IMR-90 (cell line): Measurements from ENCODE around the gene CYGB. TPM values are rescaled to one million over a fixed set of nuclear protein-coding genes. Genes with fewer than 3 reads are reported as not detected.

ENCODE experiments used
- ATAC-seq: fragments of 200-7000 bp; cut with Tn5 transposase; 2 replicates; pipeline ENCODE4 v1.9.1; 2020; ENCODE audit warnings: low read depth, mild to moderate bottlenecking, moderate library complexity
- BruUV-seq: library from RNA; stranded (reverse); fragments of 400-500 nt; replicated peaks from 2 replicates; lab custom pipeline; 2021; lab: Mats Ljungman, UMichigan
- CTCF ChIA-PET: fragments of 300-600 bp; formaldehyde crosslinking; extraction: SDS; loops from one replicate; lab custom pipeline; 2021; ENCODE audit warnings: antibody characterized with exemption; lab: Yijun Ruan, JAX
- POLR2A ChIA-PET: fragments of 300-600 bp; sonication (Branson Sonifier 250); formaldehyde crosslinking; loops from one replicate; lab custom pipeline; 2022; ENCODE audit warnings: antibody characterized with exemption; ENCODE audit not compliant: unreplicated experiment; lab: Charles Lee
- DNase-seq: peaks from one replicate; pipeline ENCODE4 v3.0.0; 2013
- H2AFZ ChIP-seq: replicated peaks from 2 replicates; pipeline ENCODE3; 2013; ENCODE audit warnings: low read length, mild to moderate bottlenecking; ENCODE audit not compliant: poor library complexity
- H2AK5ac ChIP-seq: 2 replicates; pipeline ENCODE4 v1.6.1; 2013; ENCODE audit warnings: low read depth, low read length, inconsistent platforms
- H2AK9ac ChIP-seq: replicated peaks from 2 replicates; pipeline ENCODE3; 2013; ENCODE audit warnings: mild to moderate bottlenecking, low read depth, low read length, moderate library complexity; ENCODE audit not compliant: poor library complexity
- H2BK120ac ChIP-seq: 2 replicates; pipeline ENCODE4 v1.6.1; 2013; ENCODE audit warnings: low read depth, low read length, inconsistent platforms
- H2BK15ac ChIP-seq: 3 replicates; pipeline ENCODE4 v1.6.1; 2013; ENCODE audit warnings: low read depth, low read length, inconsistent platforms
- H2BK20ac ChIP-seq: 2 replicates; pipeline ENCODE4 v1.6.1; 2013; ENCODE audit warnings: low read depth, mild to moderate bottlenecking, inconsistent platforms, low read length, moderate library complexity
- H2BK5ac ChIP-seq: 2 replicates; pipeline ENCODE4 v1.6.1; 2013; ENCODE audit warnings: mild to moderate bottlenecking, low read depth, low read length, inconsistent platforms; ENCODE audit not compliant: poor library complexity, severe bottlenecking
- H3K14ac ChIP-seq: replicated peaks from 2 replicates; pipeline ENCODE4 v1.6.1; 2013; ENCODE audit warnings: low read depth, low read length, inconsistent platforms
- H3K18ac ChIP-seq: 2 replicates; pipeline ENCODE4 v1.6.1; 2013; ENCODE audit warnings: low read depth, low read length, control low read depth
- H3K23ac ChIP-seq: 2 replicates; pipeline ENCODE4 v1.6.1; 2013; ENCODE audit warnings: low read depth, low read length, inconsistent platforms
- H3K27ac ChIP-seq: 2 replicates; pipeline ENCODE4 v1.5.1; 2013; ENCODE audit warnings: mild to moderate bottlenecking, control low read depth, low read length; ENCODE audit not compliant: insufficient read depth
- H3K27me3 ChIP-seq: 2 replicates; pipeline ENCODE4 v1.6.1; 2013; ENCODE audit warnings: low read length; ENCODE audit not compliant: control insufficient read depth, insufficient read depth
- H3K36me3 ChIP-seq: 2 replicates; pipeline ENCODE4 v1.6.1; 2013; ENCODE audit warnings: low read length, mixed read lengths; ENCODE audit not compliant: control insufficient read depth, insufficient read depth
- H3K4ac ChIP-seq: 2 replicates; pipeline ENCODE4 v1.6.1; 2013; ENCODE audit warnings: low read depth, low read length, inconsistent platforms
- H3K4me1 ChIP-seq: 2 replicates; pipeline ENCODE4 v1.6.1; 2013; ENCODE audit warnings: low read length, mixed read lengths; ENCODE audit not compliant: control insufficient read depth, insufficient read depth
- H3K4me2 ChIP-seq: 2 replicates; pipeline ENCODE4 v1.6.1; 2013; ENCODE audit warnings: low read depth, mild to moderate bottlenecking, control low read depth, low read length, moderate library complexity
- H3K4me3 ChIP-seq: 2 replicates; pipeline ENCODE4 v1.5.1; 2013; ENCODE audit warnings: low read depth, mild to moderate bottlenecking, control low read depth, low read length, moderate library complexity; ENCODE audit not compliant: insufficient read depth
- H3K56ac ChIP-seq: 2 replicates; pipeline ENCODE4 v1.6.1; 2013; ENCODE audit warnings: low read length, inconsistent platforms; ENCODE audit not compliant: insufficient read depth; ENCODE audit errors: extremely low read depth
- H3K79me1 ChIP-seq, 2 experiments: 2 replicates each; pipeline ENCODE4 v1.6.1; 2013; ENCODE audit warnings: low read length in 2 of 2, inconsistent platforms in 1 of 2, low read depth in 1 of 2
- H3K9ac ChIP-seq: 2 replicates; pipeline ENCODE4 v1.6.1; 2013; ENCODE audit warnings: low read depth, low read length, control low read depth
- H3K9me1 ChIP-seq: 2 replicates; pipeline ENCODE4 v1.6.1; 2013; ENCODE audit warnings: low read length, inconsistent platforms; ENCODE audit not compliant: insufficient read depth
- H3K9me3 ChIP-seq: 2 replicates; pipeline ENCODE4 v1.6.1; 2013; ENCODE audit warnings: low read length; ENCODE audit not compliant: control insufficient read depth, insufficient read depth
- H4K20me1 ChIP-seq: 2 replicates; pipeline ENCODE4 v1.6.1; 2013; ENCODE audit warnings: low read length, inconsistent platforms; ENCODE audit not compliant: insufficient read depth
- H4K5ac ChIP-seq: 2 replicates; pipeline ENCODE4 v1.6.1; 2013; ENCODE audit warnings: mild to moderate bottlenecking, low read depth, low read length, control low read depth
- H4K8ac ChIP-seq, 2 experiments: 2 replicates each; pipeline ENCODE4 v1.6.1; 2013; ENCODE audit warnings: low read depth in 2 of 2, low read length in 2 of 2, control low read depth in 1 of 2, inconsistent platforms in 1 of 2
- H4K91ac ChIP-seq: 2 replicates; pipeline ENCODE4 v1.6.1; 2013; ENCODE audit warnings: low read depth, low read length, inconsistent platforms; ENCODE audit not compliant: insufficient read depth
- CEBPB ChIP-seq: IDR thresholded peaks from 2 replicates; pipeline ENCODE4 v1.6.1; 2012; ENCODE audit warnings: low read depth, low read length, improper control_type of control experiment
- FOS ChIP-seq: fragments of 150-350 bp; IDR thresholded peaks from 2 replicates; pipeline ENCODE4 v1.6.1; 2016; ENCODE audit warnings: low read depth, low read length
- MAFK ChIP-seq: IDR thresholded peaks from 2 replicates; pipeline ENCODE4 v1.6.1; 2012; ENCODE audit warnings: low read depth, low read length, improper control_type of control experiment
- MAZ ChIP-seq: IDR thresholded peaks from 2 replicates; pipeline ENCODE4 v1.6.1; 2012; ENCODE audit warnings: low read depth, mild to moderate bottlenecking, low read length, improper control_type of control experiment, moderate library complexity, borderline replicate concordance
- NFE2L2 ChIP-seq: fragments of 150-350 bp; IDR thresholded peaks from 2 replicates; pipeline ENCODE4 v1.6.1; 2016; ENCODE audit warnings: low read depth, mild to moderate bottlenecking, low read length
- RAD21 ChIP-seq: IDR thresholded peaks from 2 replicates; pipeline ENCODE4 v1.6.1; 2012; ENCODE audit warnings: low read length, improper control_type of control experiment
- RCOR1 ChIP-seq: IDR thresholded peaks from 2 replicates; pipeline ENCODE4 v1.6.1; 2012; ENCODE audit warnings: mild to moderate bottlenecking, low read length, improper control_type of control experiment; ENCODE audit not compliant: insufficient replicate concordance
- RFX5 ChIP-seq: IDR thresholded peaks from 2 replicates; pipeline ENCODE4 v1.8.0; 2012; ENCODE audit warnings: low read depth, mild to moderate bottlenecking, low read length, moderate library complexity
- SMC3 ChIP-seq: fragments of 150-350 bp; IDR thresholded peaks from 2 replicates; pipeline ENCODE4 v1.6.1; 2016; ENCODE audit warnings: low read depth, mild to moderate bottlenecking, antibody characterized with exemption, low read length, moderate library complexity
- WGBS, 2 experiments: methylation state at CpG; one replicate each; pipeline versions ENCODE4 v1.1.5 to v1.1.7; 2013; ENCODE audit warnings: missing lambda C conversion rate in 2 of 2; ENCODE audit not compliant: insufficient read length in 1 of 2; ENCODE audit errors: extremely low coverage in 2 of 2; 5-methylcytosine and 5-hydroxymethylcytosine counted together
- dilution Hi-C: fragments of 300-500 bp; cut with HindIII; formaldehyde crosslinking; loops from one replicate; pipeline ENCODE4 v1.14.3; 2018; ENCODE audit warnings: low sequenced_read_pairs; ENCODE audit not compliant: unreplicated experiment
- in situ Hi-C: fragments of 300-500 bp; cut with MboI; formaldehyde crosslinking; loops from 3 replicates; pipeline ENCODE4 v1.14.3; 2019; ENCODE audit warnings: low sequenced_read_pairs, inconsistent platforms, mixed read lengths
- intact Hi-C: fragments of 100-400 bp; cut with micrococcal nuclease; formaldehyde crosslinking; loops from 2 replicates; pipeline ENCODE4 v1.10.0; 2022
- polyA plus RNA-seq, 3 experiments: library from polyadenylated mRNA; depleted of rRNA; stranded (reverse); fragments of >200 nt; gene quantifications; 2 replicates each; pipeline ENCODE4 v1.2.3, GENCODE V29; 2012; ENCODE audit warnings: low replicate concordance in 1 of 3
- total RNA-seq: library from RNA; depleted of rRNA; stranded (reverse); fragments of >200 nt; gene quantifications from 2 replicates; pipeline ENCODE4 v1.2.3, GENCODE V29; 2012
- TF ChIP-seq, protein P1 (sequence below): fragments of 150-350 bp; IDR thresholded peaks from 2 replicates; pipeline ENCODE4 v1.6.1; 2017; ENCODE audit warnings: mild to moderate bottlenecking, antibody characterized with exemption, low read length, low read depth
- TF ChIP-seq, protein P2 (sequence below): conservative IDR thresholded peaks from 2 replicates; pipeline ENCODE4 v1.5.1; 2012; ENCODE audit warnings: mild to moderate bottlenecking, low read depth, low read length, improper control_type of control experiment

CYGB gene
- total and polyA plus RNA-seq, 2 of the 4 experiments (the other 2 are of a cell fraction): 1.3 to 2.9 TPM

DNA sequence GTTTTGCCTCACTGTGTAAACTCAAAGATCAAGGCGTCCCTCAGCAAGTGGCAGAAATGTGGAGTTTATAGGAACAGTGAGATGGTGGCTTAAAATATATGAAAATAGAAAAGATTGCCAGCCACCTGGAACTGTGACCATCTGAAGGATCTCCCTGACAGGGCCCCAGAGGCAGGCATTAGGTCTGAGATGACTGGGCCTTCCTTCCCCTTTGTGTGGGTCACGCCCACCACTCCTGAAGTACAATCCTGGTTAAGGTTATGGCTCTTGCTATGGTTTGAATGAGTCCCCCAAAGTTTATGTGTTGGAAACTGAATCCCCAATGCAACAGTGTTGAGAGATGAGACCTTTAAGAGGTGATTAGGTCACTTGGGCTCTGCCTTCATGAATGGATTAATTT lies 41.8 kb upstream of the CYGB start:
- H3K9me3 ChIP-seq: no peaks in the 10 kb centered on the region
- no peaks in the 10 kb centered on the region for H3K79me1 ChIP-seq
- H2AK5ac ChIP-seq: no peak overlapping the region
- H4K20me1 ChIP-seq: no peaks in the 10 kb centered on the region
- H3K36me3 ChIP-seq: no peaks in the 10 kb centered on the region
- peaks cover 2% of the 10 kb centered on the region; the same call in 1 of the 2 replicates for H3K4me1 ChIP-seq
- H3K9ac ChIP-seq: no peak overlapping the region
- no peak overlapping the region for H3K14ac ChIP-seq
- H2BK5ac ChIP-seq: no peak overlapping the region
- in situ Hi-C loops (no loop called here), dilution Hi-C loops (no loop called here), intact Hi-C loops (no loop called here)
- no peak overlapping the region for H2BK15ac ChIP-seq
- no peak overlapping the region for H3K27ac ChIP-seq
- CTCF ChIA-PET: no interaction called here
- no peak overlapping the region for H2BK120ac ChIP-seq
- no peak overlapping the region for H2AFZ ChIP-seq
- H3K4me3 ChIP-seq: no peak overlapping the region
- H3K18ac ChIP-seq: no peak overlapping the region
- no peak for ATAC-seq
- H3K27me3 ChIP-seq: no peaks in the 10 kb centered on the region; the same call in 1 of the 2 replicates
- peaks cover 3% of the 10 kb centered on the region; the same call in 1 of the 2 replicates for H3K9me1 ChIP-seq
- no peak overlapping the region for H2AK9ac ChIP-seq
- H3K23ac ChIP-seq: no peak overlapping the region
- H3K4ac ChIP-seq: no peak overlapping the region
- no peak overlapping the region for H4K5ac ChIP-seq
- WGBS, 2 experiments: no CpG with 5 or more reads among the region's 2 CpGs
- no peak overlapping the region for H3K56ac ChIP-seq
- H4K8ac ChIP-seq: no peak overlapping the region
- BruUV-seq: no TSS peak
- no peak for DNase-seq
- POLR2A ChIA-PET: no interaction called here
- no peak overlapping the region for H2BK20ac ChIP-seq
- no peak overlapping the region for H4K91ac ChIP-seq
- H3K4me2 ChIP-seq: no peak overlapping the region
- TF ChIP-seq NFE2L2 (no peak), RFX5 (no peak), SMC3 (no peak), MAZ (no peak), RCOR1 (no peak), RAD21 (no peak), FOS (no peak), MAFK (no peak), CEBPB (no peak)
- TF ChIP-seq, protein P1, sequence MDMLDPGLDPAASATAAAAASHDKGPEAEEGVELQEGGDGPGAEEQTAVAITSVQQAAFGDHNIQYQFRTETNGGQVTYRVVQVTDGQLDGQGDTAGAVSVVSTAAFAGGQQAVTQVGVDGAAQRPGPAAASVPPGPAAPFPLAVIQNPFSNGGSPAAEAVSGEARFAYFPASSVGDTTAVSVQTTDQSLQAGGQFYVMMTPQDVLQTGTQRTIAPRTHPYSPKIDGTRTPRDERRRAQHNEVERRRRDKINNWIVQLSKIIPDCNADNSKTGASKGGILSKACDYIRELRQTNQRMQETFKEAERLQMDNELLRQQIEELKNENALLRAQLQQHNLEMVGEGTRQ: no peak
- TF ChIP-seq, protein P2, sequence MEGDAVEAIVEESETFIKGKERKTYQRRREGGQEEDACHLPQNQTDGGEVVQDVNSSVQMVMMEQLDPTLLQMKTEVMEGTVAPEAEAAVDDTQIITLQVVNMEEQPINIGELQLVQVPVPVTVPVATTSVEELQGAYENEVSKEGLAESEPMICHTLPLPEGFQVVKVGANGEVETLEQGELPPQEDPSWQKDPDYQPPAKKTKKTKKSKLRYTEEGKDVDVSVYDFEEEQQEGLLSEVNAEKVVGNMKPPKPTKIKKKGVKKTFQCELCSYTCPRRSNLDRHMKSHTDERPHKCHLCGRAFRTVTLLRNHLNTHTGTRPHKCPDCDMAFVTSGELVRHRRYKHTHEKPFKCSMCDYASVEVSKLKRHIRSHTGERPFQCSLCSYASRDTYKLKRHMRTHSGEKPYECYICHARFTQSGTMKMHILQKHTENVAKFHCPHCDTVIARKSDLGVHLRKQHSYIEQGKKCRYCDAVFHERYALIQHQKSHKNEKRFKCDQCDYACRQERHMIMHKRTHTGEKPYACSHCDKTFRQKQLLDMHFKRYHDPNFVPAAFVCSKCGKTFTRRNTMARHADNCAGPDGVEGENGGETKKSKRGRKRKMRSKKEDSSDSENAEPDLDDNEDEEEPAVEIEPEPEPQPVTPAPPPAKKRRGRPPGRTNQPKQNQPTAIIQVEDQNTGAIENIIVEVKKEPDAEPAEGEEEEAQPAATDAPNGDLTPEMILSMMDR: no peak
